Measurements from ENCODE around the gene HDAC7.

DNA sequence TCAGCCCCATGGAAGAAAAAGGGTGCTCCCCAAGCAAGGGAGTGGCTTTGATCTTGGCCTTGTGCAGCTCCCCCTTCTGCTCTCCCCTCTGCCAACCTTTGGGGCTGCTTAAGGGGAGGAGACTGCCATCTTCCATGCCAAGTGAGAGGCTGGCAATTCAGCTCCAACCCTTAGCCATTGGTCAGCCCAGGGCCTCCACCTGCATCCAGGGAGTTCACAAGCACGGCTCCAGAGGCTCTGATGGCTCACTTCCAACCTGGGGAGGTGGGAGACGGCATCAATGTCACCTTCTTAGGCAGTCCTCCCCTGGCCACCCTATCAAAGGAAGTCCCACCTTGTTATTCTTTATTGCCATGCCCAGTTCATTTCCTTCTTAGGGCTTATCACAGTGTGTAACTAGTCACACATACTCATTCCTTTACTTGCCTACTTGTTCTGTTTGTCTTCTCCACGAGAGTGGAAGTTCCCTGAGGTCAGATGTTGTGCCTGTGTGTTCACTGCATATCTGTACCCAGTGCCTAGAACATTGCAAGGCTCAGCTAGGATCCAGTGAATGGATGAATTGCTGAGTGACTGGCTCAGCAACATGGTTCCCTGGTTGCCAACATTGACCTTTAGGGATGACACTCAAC, 5.0 kb downstream of the HDAC7 start:
- TF ChIP-seq BRCA1 (CRISPR knock-in tag; IDR thresholded peaks at IDR 0.05) = no peak
- no peak for TF ChIP-seq ZNF224 (CRISPR knock-in tag; IDR thresholded peaks at IDR 0.05)
- TF ChIP-seq SP1 (IDR thresholded peaks at IDR 0.05) = no peak
- no peak for TF ChIP-seq SP1 (CRISPR knock-in tag; IDR thresholded peaks at IDR 0.05)
- TF ChIP-seq, protein P1, sequence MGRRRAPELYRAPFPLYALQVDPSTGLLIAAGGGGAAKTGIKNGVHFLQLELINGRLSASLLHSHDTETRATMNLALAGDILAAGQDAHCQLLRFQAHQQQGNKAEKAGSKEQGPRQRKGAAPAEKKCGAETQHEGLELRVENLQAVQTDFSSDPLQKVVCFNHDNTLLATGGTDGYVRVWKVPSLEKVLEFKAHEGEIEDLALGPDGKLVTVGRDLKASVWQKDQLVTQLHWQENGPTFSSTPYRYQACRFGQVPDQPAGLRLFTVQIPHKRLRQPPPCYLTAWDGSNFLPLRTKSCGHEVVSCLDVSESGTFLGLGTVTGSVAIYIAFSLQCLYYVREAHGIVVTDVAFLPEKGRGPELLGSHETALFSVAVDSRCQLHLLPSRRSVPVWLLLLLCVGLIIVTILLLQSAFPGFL (CRISPR knock-in tag; IDR thresholded peaks at IDR 0.05) = no peak
- no peak for TF ChIP-seq ASH2L (IDR thresholded peaks at IDR 0.05; ENCODE audit: insufficient read length, low read depth, low read length)

Measured in HepG2 (cell line).